Stimulated activated CD4-positive, alpha-beta T cell treated with anti-CD3 and anti-CD28 coated beads, Interleukin-2, amount 100 ng/mL, for 24 hours (primary cell): Measurements from ENCODE around the gene CCNK.

ENCODE experiments used
- DNase-seq, 2 donors: peaks; one replicate each; pipeline ENCODE4 v3.0.0-alpha.2; 2020

Gene CCNK

DNA sequence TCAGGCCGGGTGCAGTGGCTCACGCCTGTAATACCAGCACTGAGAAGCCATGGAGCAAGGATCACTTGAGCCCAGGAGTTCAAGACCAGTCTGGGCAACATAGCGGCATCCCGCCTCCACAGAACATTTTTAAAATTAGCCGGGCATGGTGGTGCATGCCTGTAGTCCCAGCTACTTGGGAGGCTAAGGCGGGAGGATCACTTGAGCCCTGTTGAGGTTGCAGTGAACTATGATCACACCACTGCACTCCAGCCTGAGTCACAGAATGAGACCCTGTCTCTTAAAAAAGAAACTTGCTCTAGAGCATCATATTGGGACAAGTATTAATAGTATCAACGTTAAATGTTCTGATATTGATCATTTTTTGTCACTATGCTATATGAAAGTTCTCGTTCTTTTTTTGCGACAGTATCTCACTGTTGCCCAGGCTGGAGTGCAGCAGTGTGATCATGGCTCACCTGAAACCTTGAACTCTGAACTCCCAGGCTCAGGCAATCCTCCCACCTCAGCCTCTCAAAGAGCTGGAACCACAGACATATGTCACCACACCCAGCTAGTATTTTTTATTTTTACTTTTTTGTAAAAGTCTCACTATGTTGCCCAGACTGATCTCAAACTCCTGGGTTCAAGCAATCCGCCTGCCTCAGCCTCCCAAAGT, 75.1 kb downstream of the CCNK start:
- DNase-seq, result no peak

DNA sequence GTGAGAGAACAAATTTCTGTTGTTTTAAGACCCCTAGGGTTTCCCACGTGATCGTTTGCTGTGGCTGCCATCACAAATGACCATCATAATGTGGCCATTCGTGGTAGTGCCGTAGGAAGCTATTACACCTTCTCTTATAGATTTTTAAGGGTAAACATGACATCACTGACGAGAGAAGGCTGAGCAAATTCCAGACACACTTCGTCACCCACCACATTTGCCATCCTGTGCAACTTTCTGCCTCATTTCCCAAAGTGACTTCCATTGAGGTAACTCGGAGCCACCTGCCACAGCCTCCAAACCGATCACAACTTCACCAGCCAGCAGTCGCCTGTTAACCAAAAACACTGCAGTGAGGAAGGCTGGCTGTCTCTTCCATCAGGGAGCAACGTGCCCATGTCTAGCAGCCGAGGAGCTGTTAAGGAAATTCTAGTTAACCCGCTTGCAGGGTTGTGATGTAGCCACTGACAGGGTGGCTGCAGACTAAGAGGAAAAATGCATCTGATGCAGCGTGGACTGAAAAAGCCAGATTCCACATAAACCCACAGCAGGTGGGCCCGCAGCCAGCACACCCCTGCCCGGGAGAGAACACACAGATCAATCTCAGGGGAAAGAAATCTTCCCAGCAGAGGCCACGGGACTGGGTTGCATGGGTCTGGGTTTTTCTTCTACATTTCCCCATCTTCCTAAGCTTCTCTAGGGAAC, 78.2 kb downstream of the CCNK start:
- DNase-seq, result no peak

DNA sequence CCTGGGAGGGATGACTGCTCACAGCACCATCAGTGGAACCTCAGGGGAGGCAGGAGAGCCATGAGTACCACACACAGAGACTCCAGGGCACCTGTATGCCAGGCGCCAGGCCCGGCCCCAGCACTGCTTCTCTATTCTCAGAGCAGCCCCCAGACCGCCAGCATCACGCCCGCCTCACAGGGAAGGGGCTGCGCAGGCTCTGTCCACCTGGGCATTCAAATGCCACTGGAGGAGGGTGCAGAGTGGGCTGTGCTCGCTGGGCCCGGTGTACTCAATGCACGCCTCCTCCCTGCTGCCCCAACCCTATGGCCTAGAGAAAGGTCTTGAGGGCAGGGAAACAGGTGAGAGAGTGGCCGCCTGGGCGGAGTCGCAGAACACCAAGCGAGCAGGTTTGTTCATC, 79.2 kb downstream of the CCNK start:
- no peak for DNase-seq

DNA sequence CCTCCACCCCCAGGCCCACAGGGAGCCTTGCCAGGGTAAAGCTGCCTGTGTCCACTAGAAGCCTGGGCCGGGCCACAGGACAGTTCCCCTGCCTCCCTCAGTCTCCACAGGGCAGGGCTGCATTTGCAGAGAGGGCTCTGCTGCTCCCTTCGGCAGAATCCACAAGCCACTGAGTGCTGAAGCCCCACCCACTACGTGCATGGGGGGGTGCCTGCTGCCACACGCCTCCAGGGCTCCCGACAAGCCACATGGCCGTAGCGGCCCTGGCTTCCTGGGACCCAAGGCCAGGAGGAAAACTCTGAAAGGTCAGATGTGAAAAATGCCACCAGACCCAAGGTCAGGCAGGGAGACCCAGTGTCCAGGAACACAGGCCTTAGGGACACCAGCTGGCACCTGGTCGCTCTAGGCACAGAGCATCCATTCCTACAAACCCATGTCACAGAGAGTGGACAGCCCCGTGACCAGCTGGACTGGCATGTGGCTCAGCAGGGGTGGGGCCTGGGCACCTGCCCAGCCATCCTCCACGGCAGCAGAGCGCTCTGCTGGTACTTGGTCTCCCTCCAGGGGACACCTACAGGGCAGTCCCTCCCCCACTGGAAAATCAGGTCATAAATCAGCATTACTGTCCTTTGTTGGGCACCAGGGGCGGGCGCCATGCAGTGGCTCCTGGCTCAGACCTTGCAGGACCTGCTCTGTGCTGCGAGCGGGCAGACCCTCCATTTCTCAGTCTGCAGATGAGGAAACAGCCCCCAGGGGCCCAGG, 79.9 kb downstream of the CCNK start:
- no peak for DNase-seq

DNA sequence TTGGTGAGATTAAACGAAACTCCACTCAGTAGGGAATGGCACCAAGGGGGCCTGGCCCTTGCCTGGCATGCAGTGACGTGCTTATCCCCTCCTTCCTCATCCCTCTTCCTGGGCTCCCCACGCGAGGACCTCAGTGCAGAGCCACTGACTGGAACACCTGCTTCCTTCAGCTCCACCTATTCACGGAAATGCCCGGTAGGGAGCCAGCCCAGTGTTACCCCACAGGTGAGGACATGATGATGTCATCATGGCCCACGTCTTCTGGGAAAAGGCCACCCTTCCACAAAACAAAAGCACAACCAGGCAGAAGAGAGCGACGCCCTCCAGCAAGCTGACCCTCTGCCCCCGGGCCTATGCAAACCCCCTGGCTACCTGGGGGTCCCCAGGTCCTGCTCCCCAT, 80.7 kb downstream of the CCNK start:
- no peak for DNase-seq
